GM23248 (cell line): Measurements from ENCODE around the gene VEZT. TPM values are rescaled to one million over a fixed set of nuclear protein-coding genes. Genes with fewer than 3 reads are reported as not detected.

Experiments
- DNase-seq: peaks from one replicate; pipeline ENCODE4 v3.0.0-alpha.2; 2015
- H2AFZ ChIP-seq: fragments of 200-600 bp; sonication (generic); 2 replicates; pipeline ENCODE4 v1.6.1; 2016; ENCODE audit warnings: antibody characterized with exemption
- H3F3A ChIP-seq: fragments of 200-600 bp; sonication (generic); 2 replicates; pipeline ENCODE4 v1.6.1; 2016; ENCODE audit warnings: mild to moderate bottlenecking, antibody characterized with exemption, mixed run types; ENCODE audit not compliant: insufficient read depth
- H3K27ac ChIP-seq: fragments of 200-600 bp; sonication (generic); 2 replicates; pipeline ENCODE4 v1.5.1; 2016; ENCODE audit warnings: mild to moderate bottlenecking
- H3K27me3 ChIP-seq: fragments of 200-600 bp; sonication (generic); replicated peaks from 2 replicates; pipeline ENCODE4 v1.6.1; 2016; ENCODE audit warnings: mild to moderate bottlenecking; ENCODE audit not compliant: insufficient read depth
- H3K36me3 ChIP-seq: fragments of 200-600 bp; sonication (generic); 2 replicates; pipeline ENCODE4 v1.6.1; 2016; ENCODE audit warnings: low read depth, mild to moderate bottlenecking
- H3K4me1 ChIP-seq: fragments of 200-600 bp; sonication (generic); 2 replicates; pipeline ENCODE4 v1.6.1; 2016; ENCODE audit warnings: mild to moderate bottlenecking; ENCODE audit not compliant: insufficient read depth
- H3K4me2 ChIP-seq: fragments of 200-600 bp; sonication (generic); one replicate; pipeline ENCODE4 v1.6.1; 2016; ENCODE audit warnings: mild to moderate bottlenecking; ENCODE audit not compliant: unreplicated experiment
- H3K4me3 ChIP-seq: fragments of 200-600 bp; sonication (generic); 2 replicates; pipeline ENCODE4 v1.5.1; 2016; ENCODE audit warnings: mild to moderate bottlenecking
- H3K79me2 ChIP-seq: fragments of 200-600 bp; sonication (generic); 2 replicates; pipeline ENCODE4 v1.6.1; 2016; ENCODE audit warnings: mild to moderate bottlenecking; ENCODE audit not compliant: insufficient read depth
- H3K9ac ChIP-seq: fragments of 200-600 bp; sonication (generic); 2 replicates; pipeline ENCODE4 v1.6.1; 2016; ENCODE audit warnings: mild to moderate bottlenecking
- H3K9me2 ChIP-seq: fragments of 200-600 bp; sonication (generic); 2 replicates; pipeline ENCODE4 v1.6.1; 2016; ENCODE audit warnings: mixed run types, mild to moderate bottlenecking, moderate library complexity; ENCODE audit not compliant: insufficient read depth
- H3K9me3 ChIP-seq: fragments of 200-600 bp; sonication (generic); one replicate; pipeline ENCODE4 v1.6.1; 2017; ENCODE audit warnings: low read depth
- H4K20me1 ChIP-seq: fragments of 200-600 bp; sonication (generic); 2 replicates; pipeline ENCODE4 v1.6.0; 2016; ENCODE audit not compliant: insufficient read depth
- EZH2 ChIP-seq: fragments of 200-600 bp; sonication (generic); IDR thresholded peaks from 2 replicates; pipeline ENCODE4 v1.6.1; 2018; ENCODE audit warnings: antibody characterized with exemption, mild to moderate bottlenecking; ENCODE audit not compliant: insufficient read depth, poor library complexity, severe bottlenecking
- EZH2phosphoT487 ChIP-seq: fragments of 200-600 bp; sonication (generic); IDR thresholded peaks from 2 replicates; pipeline ENCODE4 v1.6.1; 2018; ENCODE audit warnings: antibody characterized with exemption, moderate library complexity, mild to moderate bottlenecking, low read depth; ENCODE audit not compliant: insufficient read depth
- WGBS, 2 experiments: methylation state at CpG; one replicate each; pipeline ENCODE4 v1.1.6; 2015 to 2017; ENCODE audit warnings: low lambda C conversion rate in 2 of 2, low coverage in 1 of 2; ENCODE audit errors: missing lambda C conversion rate in 2 of 2; 5-methylcytosine and 5-hydroxymethylcytosine counted together
- in situ Hi-C: fragments of 300-500 bp; cut with MboI; formaldehyde crosslinking; loops from 2 replicates; pipeline ENCODE4 v1.15.0; 2020
- polyA plus RNA-seq: library from polyadenylated mRNA; unstranded; fragments of >200 nt; fragmentation: Nextera tagmentation; extraction: Ambion mirVana; gene quantifications from 2 replicates; pipeline ENCODE4 v1.2.1, GENCODE V29; 2016
- total RNA-seq: library from RNA; depleted of rRNA; stranded (reverse); fragments of >200 nt; shearing (Covaris generic); gene quantifications from 2 replicates; pipeline ENCODE4 v1.2.3, GENCODE V29; 2014

The VEZT gene
- total and polyA plus RNA-seq, 2 experiments from 2014 or later = 36.9 to 40.2 TPM

DNA sequence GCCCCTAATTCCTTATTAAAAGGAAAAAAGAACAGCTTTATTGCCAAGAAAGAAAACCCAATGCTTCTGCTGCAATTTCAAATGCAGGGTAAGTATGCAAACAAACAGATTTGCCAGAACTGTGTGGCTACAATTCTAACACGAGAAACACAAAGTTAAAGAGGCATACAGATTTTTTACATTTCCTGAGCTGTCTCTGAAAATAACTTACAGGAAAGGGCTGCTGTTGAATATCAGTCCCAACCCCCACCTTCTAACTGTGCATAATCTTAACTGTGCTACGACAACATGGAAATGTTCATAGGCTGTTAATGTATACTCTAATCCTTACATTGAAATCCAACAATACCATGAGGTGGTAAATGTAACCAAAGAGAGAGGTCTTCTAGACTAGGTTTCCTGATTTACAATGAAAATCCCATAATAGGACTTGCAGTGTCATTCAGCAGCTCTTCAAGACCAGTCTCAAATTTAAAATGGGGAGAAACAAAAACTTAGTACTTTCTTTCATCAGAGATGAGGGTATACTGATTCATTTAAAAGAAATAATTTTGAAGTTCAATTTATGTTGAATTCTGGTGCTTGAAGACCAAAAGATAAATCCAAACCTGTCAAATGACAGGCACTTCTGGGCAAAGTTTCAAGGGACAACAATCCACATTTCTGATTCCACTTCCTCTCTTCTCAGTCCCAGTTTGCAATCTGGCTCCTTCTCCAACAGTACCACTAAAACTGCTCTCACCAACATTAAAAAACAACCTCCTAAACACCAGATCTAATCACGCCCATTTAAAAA is 14.7 kb upstream of the VEZT start:
- Histone ChIP-seq H3K9me2 (no peaks in the 10 kb centered on the region), H3K36me3 (no peaks in the 10 kb centered on the region), H3K4me1 (peaks cover 64% of the 10 kb centered on the region), H3K79me2 (peaks cover 57% of the 10 kb centered on the region), H4K20me1 (no peaks in the 10 kb centered on the region), H3F3A (peaks cover 60% of the 10 kb centered on the region), H3K9ac (peak overlapping the region; percentile 66), H3K27ac (peak overlapping the region; percentile 93), H3K9me3 (no peaks in the 10 kb centered on the region), H3K4me2 (peak overlapping the region; percentile 77), H2AFZ (peak overlapping the region; percentile 20), H3K4me3 (peak overlapping the region; percentile 13; the same call in 1 of the 2 replicates), H3K27me3 (no peaks in the 10 kb centered on the region)
- DNase-seq = peak; percentile 50
- TF ChIP-seq EZH2 = no peak
- TF ChIP-seq EZH2phosphoT487 = no peak
- in situ Hi-C loops = no loop called here
- WGBS, 2 experiments = 79 to 82% methylated on average over 3 of the region's 3 CpGs

DNA sequence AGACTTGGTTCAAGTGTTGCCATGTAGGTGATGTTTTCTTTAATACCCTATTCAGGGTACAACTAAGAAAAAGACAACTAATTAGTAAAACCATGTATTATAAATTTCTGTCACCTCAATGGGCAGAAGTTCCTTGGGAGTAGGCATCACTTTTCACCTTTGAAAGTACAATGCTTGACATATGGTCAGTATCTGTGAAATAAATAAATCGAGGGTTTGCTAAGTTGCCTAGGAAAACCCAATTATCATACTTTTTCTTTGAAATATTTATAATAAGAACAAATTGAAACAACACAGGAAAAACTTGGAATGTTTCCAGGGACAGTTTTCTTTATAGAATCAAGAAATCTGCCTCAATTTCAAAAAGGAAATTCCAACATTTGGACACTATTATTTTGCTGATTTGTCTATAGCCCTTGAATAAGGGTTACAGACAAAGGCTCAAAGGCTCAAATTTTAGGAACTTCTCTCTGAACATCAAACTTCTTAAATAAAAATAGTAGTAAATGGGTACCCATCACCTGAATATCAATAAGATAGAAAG is 14.0 kb upstream of the VEZT start:
- peaks cover 54% of the 10 kb centered on the region for H3K79me2 ChIP-seq
- peaks cover 64% of the 10 kb centered on the region for H3K4me1 ChIP-seq
- DNase-seq = peak; percentile 22
- in situ Hi-C loops = no loop called here
- H4K20me1 ChIP-seq = no peaks in the 10 kb centered on the region
- H3F3A ChIP-seq = peaks cover 60% of the 10 kb centered on the region
- peak overlapping the region; percentile 64 for H2AFZ ChIP-seq
- H3K36me3 ChIP-seq = no peaks in the 10 kb centered on the region
- H3K27ac ChIP-seq = peak overlapping the region; percentile 93
- H3K9me2 ChIP-seq = no peaks in the 10 kb centered on the region
- peak overlapping the region; percentile 66 for H3K9ac ChIP-seq
- no peaks in the 10 kb centered on the region for H3K27me3 ChIP-seq
- TF ChIP-seq EZH2 = no peak
- no peak for TF ChIP-seq EZH2phosphoT487
- 39% methylated on average over 1 of the region's 1 CpG for WGBS, 2 experiments
- peak overlapping the region; percentile 77 for H3K4me2 ChIP-seq
- no peaks in the 10 kb centered on the region for H3K9me3 ChIP-seq
- H3K4me3 ChIP-seq = no peak overlapping the region

DNA sequence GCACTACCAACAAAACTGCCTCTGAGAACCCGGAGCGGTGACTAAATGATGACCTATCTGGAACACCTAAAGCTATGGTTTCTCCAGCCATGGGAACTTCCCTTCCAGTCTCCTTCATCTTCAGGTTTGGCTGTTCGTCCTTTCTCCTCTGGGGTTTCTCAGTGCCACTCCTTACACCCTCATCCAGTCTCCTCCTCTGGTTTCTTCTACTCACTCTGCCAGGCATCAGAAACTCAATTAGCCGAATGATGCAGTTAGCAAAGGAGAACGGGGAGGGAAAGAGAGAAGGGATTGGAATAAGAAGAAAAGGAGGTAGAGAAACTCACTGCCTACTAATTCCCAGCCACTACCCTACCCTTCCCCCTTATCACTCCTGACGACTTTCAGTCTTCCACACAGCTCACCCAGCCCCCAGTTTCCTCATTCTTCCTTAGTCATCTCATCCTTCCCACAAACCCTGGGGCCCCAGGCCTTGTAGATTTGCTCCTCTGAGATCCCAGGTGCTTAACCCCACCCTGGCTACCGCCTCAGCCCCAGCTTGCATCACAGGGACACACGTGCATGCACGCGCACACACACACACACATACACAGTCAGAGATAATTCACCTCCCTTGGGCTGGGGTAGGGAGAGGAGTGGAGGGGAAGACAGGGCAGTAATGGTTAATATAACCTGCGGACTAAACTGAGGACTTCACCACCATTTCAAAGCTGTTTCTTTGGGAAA is 13.3 kb upstream of the VEZT start:
- no peaks in the 10 kb centered on the region for H4K20me1 ChIP-seq
- in situ Hi-C loops = no loop called here
- H3F3A ChIP-seq = peaks cover 60% of the 10 kb centered on the region
- H3K27ac ChIP-seq = peak overlapping the region; percentile 93
- no peaks in the 10 kb centered on the region for H3K36me3 ChIP-seq
- peaks cover 46% of the 10 kb centered on the region for H3K79me2 ChIP-seq
- H2AFZ ChIP-seq = peak overlapping the region; percentile 64
- peaks cover 64% of the 10 kb centered on the region for H3K4me1 ChIP-seq
- H3K4me3 ChIP-seq = peak overlapping the region; percentile 26
- DNase-seq = peak; percentile 90
- H3K9ac ChIP-seq = peak overlapping the region; percentile 66
- TF ChIP-seq EZH2phosphoT487 (no peak), EZH2 (no peak)
- 60 to 61% methylated on average over 11 of the region's 11 CpGs for WGBS, 2 experiments
- no peaks in the 10 kb centered on the region for H3K9me3 ChIP-seq
- H3K27me3 ChIP-seq = no peaks in the 10 kb centered on the region
- H3K9me2 ChIP-seq = no peaks in the 10 kb centered on the region
- peak overlapping the region; percentile 77 for H3K4me2 ChIP-seq

DNA sequence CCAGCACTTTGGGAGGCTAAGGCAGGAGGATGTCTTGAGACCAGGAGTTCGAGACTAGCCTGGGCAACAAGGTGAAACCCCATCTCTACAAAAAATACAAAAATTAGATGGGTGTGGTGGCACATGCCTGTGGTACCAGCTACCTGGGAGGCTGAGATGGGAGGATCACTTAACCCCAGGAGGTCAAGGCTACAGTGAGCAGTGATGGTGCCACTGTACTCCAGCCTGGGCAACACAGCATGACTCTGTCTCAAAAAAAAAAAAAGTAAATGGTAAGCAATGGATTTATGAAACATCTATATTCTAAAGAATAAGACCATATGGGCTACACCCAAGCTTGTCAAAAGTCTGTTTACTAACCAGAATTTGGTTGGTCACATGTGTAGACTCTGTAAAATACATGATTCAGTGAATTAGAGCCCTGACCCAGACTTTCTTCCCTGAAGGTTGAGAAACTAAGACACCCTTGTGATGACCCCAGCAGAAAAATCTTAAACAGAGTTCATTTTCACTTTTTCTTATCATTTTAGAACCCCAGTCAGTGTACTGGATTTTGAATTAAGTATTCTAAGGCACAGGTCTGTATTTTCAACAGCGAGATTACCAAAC is 12.5 kb upstream of the VEZT start:
- in situ Hi-C loops = no loop called here
- Histone ChIP-seq H3K4me1 (peaks cover 60% of the 10 kb centered on the region), H3K9me3 (no peaks in the 10 kb centered on the region), H3K27ac (peak overlapping the region; percentile 93), H3K4me2 (peak overlapping the region; percentile 77), H3K27me3 (no peaks in the 10 kb centered on the region), H3K4me3 (no peak overlapping the region), H3K79me2 (peaks cover 40% of the 10 kb centered on the region), H4K20me1 (no peaks in the 10 kb centered on the region), H3K9ac (peak overlapping the region; percentile 66), H3K9me2 (no peaks in the 10 kb centered on the region), H3K36me3 (no peaks in the 10 kb centered on the region), H3F3A (peaks cover 60% of the 10 kb centered on the region), H2AFZ (peak overlapping the region; percentile 64)
- TF ChIP-seq EZH2phosphoT487 (no peak), EZH2 (no peak)
- peak; percentile 17 for DNase-seq
- 98 to 100% methylated on average over 2 of the region's 2 CpGs for WGBS, 2 experiments
